OCI-M2 (cell line): ENCODE results near the gene GPR137.

Experiments used
- DNase-seq: peaks from one replicate; lab custom pipeline; 2025; ENCODE audit not compliant: unreplicated experiment; lab: John Stamatoyannopoulos, UW

GPR137 gene

DNA sequence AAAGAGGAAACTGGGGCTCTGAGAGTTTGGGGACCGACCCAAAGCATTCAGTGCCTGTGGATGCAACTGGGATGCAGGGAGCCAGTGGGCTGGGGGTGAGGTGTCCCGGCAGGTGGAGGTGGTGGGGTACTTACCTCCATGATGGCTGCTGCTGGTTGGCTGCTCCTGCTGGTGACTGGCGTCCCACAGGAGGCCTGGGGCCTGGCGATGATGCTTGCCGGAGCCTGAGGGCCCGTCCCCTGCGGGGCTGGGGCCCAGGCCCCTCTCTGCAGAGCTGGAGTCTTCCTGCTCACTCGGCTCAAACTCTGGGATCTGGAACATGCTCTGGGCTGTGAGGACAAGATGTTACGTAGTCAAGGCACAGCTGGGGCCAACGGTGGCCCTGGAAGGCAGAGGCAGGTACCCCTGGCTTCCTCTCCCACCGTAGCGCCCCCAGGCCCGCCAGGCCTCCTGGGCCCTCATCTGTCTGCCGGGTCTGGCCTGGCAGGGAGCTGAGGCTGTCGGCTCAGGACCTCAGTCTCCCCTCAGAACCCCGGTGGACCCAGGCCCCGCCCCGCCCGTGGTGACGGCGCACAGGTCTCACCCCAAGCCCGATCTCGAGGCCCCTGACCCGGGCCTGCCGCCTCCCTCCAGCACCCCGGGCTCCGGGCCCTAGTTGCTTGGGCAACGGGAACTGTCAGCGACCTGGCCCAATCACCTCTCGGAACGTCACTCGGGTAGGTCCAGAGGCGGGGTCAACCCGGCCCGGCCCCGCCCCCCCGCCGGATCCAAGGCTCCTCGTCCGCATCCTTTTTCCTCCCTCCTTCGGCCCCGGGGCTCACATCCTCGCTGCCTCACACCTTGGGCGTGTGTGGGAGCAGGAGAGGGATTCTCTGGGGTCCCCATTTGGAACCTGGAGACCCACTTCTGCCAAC lies 1.3 kb upstream of the GPR137 start, which contains the start of gene BAD:
TSS of gene BAD (minus strand) at position 618 of the 914 bp plus-strand sequence. CDS start at position 321, 297 bp downstream.
- peak; percentile 72 for DNase-seq

DNA sequence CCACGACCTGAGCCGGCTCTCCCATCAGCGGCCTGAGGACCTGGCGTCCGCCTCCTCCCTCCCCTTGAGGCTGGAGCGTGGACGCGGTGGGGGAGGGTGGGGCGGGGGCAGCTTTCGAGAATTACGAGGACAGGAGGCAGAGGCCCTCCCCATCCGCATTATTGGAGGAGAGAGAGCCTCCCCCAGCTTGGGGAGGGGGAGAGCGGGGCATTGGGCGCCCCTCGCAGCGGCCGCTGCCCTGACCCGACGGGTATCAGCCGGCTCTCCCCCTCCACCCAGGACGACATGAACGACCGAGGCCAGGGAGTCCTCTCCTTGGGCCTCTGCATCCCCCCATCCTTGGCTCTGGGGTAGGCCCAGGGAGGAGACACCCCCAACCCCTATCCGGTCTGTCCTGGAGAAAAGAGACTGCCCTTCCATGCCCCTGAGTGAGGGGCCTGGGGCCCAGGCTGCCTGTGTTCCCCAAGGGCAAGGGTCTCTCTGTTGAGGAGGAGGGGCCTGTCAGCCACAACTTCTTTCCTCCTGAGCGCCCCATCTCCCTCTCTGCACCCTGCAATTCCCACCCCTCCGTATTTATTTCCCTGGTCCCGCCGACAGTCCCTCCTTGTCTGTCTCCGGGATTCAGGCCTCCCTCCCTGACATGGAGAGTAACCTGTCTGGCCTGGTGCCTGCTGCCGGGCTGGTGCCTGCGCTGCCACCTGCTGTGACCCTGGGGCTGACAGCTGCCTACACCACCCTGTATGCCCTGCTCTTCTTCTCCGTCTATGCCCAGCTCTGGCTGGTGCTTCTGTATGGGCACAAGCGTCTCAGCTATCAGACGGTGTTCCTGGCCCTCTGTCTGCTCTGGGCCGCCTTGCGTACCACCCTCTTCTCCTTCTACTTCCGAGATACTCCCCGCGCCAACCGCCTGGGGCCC lies 495 bp downstream of the GPR137 start:
- DNase-seq: no peak

DNA sequence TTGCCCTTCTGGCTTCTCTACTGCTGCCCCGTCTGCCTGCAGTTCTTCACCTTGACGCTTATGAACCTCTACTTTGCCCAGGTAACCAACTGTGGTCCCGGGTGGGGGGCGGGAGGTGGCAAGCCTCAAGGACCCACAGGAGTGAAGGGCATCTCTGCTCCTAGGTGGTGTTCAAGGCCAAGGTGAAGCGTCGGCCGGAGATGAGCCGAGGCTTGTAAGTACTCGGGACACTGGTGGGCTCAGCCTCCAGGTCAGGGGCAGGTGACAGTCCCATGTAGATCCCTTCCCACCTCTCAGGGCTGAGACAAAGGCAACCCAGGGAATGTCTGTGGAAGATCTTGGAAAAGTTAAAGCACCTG lies 1.1 kb downstream of the GPR137 start:
- DNase-seq: no peak

DNA sequence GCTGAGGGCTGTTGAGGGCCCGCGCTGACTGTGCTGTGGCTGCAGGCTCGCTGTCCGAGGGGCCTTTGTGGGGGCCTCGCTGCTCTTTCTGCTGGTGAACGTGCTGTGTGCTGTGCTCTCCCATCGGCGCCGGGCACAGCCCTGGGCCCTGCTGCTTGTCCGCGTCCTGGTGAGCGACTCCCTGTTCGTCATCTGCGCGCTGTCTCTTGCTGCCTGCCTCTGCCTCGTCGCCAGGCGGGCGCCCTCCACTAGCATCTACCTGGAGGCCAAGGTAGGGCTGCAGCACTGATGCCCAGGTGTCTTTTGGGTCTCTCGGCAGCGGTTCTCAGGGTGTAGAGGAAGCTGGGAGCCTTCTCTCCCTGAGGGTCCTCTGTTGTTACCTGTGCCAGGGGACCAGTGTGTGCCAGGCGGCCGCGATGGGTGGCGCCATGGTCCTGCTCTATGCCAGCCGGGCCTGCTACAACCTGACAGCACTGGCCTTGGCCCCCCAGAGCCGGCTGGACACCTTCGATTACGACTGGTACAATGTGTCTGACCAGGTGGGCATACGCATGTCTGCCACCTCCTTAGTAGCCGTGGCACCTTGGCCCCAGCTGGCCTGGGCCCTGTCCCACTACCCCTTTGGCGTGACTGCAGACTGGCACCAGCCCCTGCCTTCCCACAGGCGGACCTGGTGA lies 2.2 kb downstream of the GPR137 start:
- no peak for DNase-seq

DNA sequence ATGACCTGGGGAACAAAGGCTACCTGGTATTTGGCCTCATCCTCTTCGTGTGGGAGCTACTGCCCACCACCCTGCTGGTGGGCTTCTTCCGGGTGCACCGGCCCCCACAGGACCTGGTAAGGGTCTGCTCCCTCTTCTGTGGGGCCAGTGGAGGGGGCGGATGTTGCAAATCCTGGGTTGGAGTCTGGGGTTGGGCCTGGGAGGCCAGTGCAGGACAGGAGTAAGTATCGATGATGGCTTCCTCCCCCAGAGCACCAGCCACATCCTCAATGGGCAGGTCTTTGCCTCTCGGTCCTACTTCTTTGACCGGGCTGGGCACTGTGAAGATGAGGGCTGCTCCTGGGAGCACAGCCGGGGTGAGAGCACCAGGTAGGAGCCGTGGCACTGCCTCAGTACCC lies 2.7 kb downstream of the GPR137 start:
- DNase-seq: no peak

DNA sequence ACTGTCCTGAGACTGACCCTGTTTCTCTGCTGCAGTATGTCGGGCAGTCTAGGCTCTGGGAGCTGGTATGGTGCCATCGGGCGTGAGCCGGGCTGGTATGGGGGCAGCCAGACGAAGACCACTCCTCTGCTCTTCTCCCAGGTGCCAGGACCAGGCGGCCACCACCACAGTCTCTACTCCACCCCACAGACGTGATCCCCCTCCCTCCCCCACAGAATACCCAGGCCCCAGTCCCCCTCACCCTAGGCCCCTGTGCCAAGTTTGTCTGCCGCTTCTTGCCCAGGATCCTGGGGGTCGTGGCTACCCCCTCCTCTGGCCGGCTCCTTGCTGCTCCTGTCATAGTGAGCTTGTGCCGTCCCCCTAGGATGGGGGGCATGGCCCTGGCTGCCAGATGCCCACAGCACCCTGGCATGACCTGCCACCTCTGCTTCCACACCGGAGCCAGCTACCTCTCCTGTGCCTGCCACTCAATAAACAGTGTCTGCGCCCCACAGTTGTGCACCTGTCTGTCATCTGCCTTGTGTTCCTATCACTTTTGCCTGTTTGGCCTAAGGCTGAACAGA lies 3.4 kb downstream of the GPR137 start:
- no peak for DNase-seq

GRCh38 chr11:64290352-64291261 lies 5.0 kb downstream of the GPR137 start:
- no peak for DNase-seq

- no peak for DNase-seq
Measured at GRCh38 chr11:64291262-64291751, 5.7 kb downstream of the GPR137 start, which contains the start of gene KCNK4. Gene KCNK4 (plus strand): TSS chr11:64291302. CDS start chr11:64293019, 1,717 bp downstream.

DNA sequence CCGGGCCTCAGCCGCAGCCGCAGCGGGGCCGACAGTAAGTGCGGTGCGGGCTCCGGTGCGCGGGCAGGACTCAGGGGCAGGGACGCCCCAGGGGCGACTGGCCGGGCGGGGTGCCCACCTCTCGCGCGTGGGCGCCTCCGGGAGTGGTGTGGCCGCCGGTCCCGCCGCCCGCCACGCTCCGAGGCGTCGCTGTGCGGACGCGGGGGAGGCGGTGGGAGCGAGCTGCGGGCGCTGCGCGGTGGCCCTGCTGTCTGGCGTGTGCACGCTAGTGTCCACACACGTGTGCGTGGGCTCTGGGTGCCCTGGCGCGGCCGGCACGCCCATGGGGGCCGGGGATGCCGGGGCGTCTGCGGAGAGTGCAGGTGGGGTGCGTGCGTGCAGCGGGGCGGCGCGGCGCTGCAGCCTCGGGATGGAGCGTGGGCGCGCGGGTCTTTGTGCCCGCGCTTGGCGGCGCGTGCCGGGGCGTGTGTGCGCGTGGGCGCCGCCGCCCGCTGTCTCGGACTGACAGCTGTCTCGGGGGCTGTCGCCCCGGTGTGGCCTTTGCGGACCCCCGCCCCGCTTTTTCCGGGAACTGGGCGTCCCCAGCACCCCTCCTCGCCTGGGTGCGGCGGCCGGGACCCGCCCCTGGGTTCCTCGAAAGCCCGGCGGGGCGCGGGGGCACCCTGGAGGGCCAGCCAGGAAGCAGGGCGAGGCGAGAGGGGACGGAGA lies 6.3 kb downstream of the GPR137 start:
- no peak for DNase-seq

GRCh38 chr11:64292460-64293254 lies 7.0 kb downstream of the GPR137 start:
- DNase-seq: no peak

- no peak for DNase-seq
Measured at GRCh38 chr11:64294774-64295173, 9.1 kb downstream of the GPR137 start.

DNA sequence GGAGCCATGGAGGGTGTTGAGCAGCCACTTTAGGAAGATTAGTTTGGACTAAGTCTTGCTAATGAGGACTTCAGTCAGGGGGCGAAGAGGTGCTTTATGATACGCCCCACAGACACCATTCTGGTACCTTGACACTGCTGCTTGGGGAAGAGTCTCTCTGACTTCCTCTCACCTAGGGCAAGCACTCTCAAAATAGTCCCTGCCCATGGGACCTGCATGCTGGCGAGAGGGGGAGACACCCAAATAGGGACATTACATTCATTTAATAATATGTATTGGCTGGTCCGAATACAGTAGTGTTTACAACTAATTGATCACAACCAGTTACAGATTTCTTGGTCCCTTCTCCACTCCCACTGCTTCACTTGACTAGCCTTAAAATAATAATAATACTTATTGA lies 10.1 kb downstream of the GPR137 start:
- no peak for DNase-seq

GRCh38 chr11:64296236-64296635 lies 10.6 kb downstream of the GPR137 start:
- no peak for DNase-seq

GRCh38 chr11:64296830-64297698 lies 11.4 kb downstream of the GPR137 start:
- no peak for DNase-seq

- DNase-seq: no peak
Measured at GRCh38 chr11:64297699-64298358, 12.2 kb downstream of the GPR137 start.

GRCh38 chr11:64298966-64299846 lies 13.6 kb downstream of the GPR137 start:
- DNase-seq: no peak
